Right hindlimb (tissue), 1 donor: ENCODE data around the gene PRRT2.

Experiments used
- DNase-seq: peaks from one replicate; pipeline ENCODE4 v3.0.0-alpha.2; 2018

PRRT2 gene

DNA sequence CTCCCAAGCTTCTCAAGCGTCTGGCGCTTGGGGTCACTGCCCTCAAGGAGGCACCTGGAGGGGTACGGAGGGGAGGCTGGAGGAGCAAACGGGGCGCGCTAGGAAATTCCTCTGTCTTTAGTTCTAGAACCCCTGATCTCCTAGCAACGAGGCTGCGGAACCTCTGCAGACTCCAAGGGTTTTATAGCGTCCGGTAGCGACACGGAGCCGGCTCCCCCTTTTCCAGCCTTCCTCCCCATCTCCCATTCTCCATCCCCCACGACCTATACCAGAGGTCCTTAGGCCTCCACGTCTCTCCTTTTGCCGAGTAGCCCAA, 51.6 kb downstream of the PRRT2 start:
- no peak for DNase-seq

DNA sequence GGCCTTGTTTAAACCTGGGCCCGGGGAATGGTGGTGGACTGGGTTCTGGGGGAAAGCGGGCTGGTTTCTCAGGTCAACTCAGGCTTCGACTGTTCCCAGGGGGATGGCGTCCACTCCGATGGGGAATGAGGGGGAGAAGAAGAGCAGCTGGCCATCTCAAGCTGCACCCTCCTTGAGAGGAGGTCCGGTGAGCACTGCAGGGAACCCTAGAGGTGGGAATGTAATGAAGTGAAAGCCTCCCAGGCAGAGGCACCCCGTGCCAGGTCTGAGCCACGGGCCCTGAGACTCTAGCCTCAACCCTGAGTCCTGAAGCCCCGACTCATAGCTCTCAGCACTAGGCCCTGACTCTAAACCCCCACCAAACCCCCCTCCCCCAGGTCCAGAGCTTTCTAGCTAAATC, 52.2 kb downstream of the PRRT2 start:
- DNase-seq, result no peak
